Gastroesophageal sphincter (tissue), 3 donors: Measurements from ENCODE around the gene RASA4.
"Not testable (repeated sequence)": the region's sequence is repeated elsewhere in the genome, so short reads cannot be mapped to it uniquely, and the experiment has no call there.

Experiments
- EP300 ChIP-seq: sonication (generic); formaldehyde crosslinking; IDR thresholded peaks from one replicate; pipeline ENCODE4 v1.6.1; 2017; ENCODE audit warnings: antibody characterized with exemption, mild to moderate bottlenecking
- POLR2A ChIP-seq, 2 donors: fragments of 450-650 bp; IDR thresholded peaks; one replicate each; pipeline ENCODE4 v1.6.1; 2017; ENCODE audit warnings: antibody characterized with exemption in 2 of 2, mild to moderate bottlenecking in 2 of 2, moderate library complexity in 1 of 2
- POLR2AphosphoS5 ChIP-seq: sonication (generic); formaldehyde crosslinking; IDR thresholded peaks from one replicate; pipeline ENCODE4 v1.6.1; 2017; ENCODE audit warnings: antibody characterized with exemption
- TF ChIP-seq, protein P1 (sequence below), 4 experiments: fragments of 200-600 bp in 2 of 4; fragments of 450-650 bp in 2 of 4; sonication (generic) in 1 of 4; IDR thresholded peaks; one replicate each; pipeline ENCODE4 v1.5.1; 2017 to 2019; ENCODE audit warnings: antibody characterized with exemption in 4 of 4, mild to moderate bottlenecking in 2 of 4, moderate library complexity in 2 of 4

DNA sequence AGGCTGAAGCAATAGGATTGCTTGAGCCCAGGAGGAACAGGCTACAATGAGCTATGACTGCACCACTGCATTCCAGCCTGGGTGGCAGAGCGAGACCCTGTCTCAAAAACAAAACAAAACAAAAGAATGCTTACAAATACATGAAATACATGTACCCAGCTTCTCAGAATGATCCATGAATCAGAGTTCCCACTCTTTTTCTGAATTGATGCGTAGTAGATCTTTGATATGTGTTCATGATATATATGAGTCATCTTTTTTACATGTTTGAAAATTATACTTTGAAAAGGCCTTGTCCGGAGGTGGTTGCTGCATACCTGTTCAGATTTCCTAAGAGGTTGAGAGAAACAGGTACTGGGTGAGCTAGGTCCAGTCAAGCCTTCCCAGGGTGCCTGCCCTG lies 40.2 kb downstream of the RASA4 start:
- TF ChIP-seq, protein P1, sequence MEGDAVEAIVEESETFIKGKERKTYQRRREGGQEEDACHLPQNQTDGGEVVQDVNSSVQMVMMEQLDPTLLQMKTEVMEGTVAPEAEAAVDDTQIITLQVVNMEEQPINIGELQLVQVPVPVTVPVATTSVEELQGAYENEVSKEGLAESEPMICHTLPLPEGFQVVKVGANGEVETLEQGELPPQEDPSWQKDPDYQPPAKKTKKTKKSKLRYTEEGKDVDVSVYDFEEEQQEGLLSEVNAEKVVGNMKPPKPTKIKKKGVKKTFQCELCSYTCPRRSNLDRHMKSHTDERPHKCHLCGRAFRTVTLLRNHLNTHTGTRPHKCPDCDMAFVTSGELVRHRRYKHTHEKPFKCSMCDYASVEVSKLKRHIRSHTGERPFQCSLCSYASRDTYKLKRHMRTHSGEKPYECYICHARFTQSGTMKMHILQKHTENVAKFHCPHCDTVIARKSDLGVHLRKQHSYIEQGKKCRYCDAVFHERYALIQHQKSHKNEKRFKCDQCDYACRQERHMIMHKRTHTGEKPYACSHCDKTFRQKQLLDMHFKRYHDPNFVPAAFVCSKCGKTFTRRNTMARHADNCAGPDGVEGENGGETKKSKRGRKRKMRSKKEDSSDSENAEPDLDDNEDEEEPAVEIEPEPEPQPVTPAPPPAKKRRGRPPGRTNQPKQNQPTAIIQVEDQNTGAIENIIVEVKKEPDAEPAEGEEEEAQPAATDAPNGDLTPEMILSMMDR (IDR thresholded peaks at IDR 0.05), result not testable (repeated sequence)
- TF ChIP-seq POLR2A (IDR thresholded peaks at IDR 0.05); POLR2AphosphoS5; EP300: not testable (repeated sequence)
